Measurements from ENCODE around the gene SSR1. TPM values are rescaled to one million over a fixed set of nuclear protein-coding genes. Genes with fewer than 3 reads are reported as not detected.

Gene SSR1
- total and polyA plus RNA-seq, 2 of the 13 experiments (the other 11 are each of a cell fraction or from before 2014, with no cell fraction given) = 203 to 243 TPM

GRCh38 chr6:7312616-7313504 lies at the start of gene SSR1 (continued):
- 0 out of 2 replicates have a peak, but pooled peaks have one; percentile 48 for TF ChIP-seq RNF2 (conservative IDR thresholded peaks at IDR 0.05; ENCODE audit: low read depth)
- TF ChIP-seq ZNF34 (CRISPR knock-in tag; IDR thresholded peaks at IDR 0.05; ENCODE audit: borderline replicate concordance) = 0 out of 2 replicates have a peak, but pooled peaks have one; percentile 69
- no peak for TF ChIP-seq ZEB1 (IDR thresholded peaks at IDR 0.05; ENCODE audit: insufficient replicate concordance, low read depth)
- peak; percentile 90 for TF ChIP-seq MLXIP (CRISPR knock-in tag; IDR thresholded peaks at IDR 0.05; ENCODE audit: borderline replicate concordance)
- no peak for TF ChIP-seq ZNF737 (CRISPR knock-in tag; IDR thresholded peaks at IDR 0.05; ENCODE audit: borderline replicate concordance)
- peak; percentile 94 for TF ChIP-seq ZNF614 (CRISPR knock-in tag; IDR thresholded peaks at IDR 0.05; ENCODE audit: borderline replicate concordance)
- TF ChIP-seq ZNF83 (CRISPR knock-in tag; IDR thresholded peaks at IDR 0.05; ENCODE audit: borderline replicate concordance) = no peak
- peak; percentile 93 for TF ChIP-seq KDM2A (CRISPR knock-in tag; IDR thresholded peaks at IDR 0.05; ENCODE audit: borderline replicate concordance, low read depth)
- no peak; the same call in 1 of the 2 replicates for TF ChIP-seq ZBTB8A (CRISPR knock-in tag; IDR thresholded peaks at IDR 0.05; ENCODE audit: borderline replicate concordance, low read depth)
- TF ChIP-seq PRMT3 (CRISPR knock-in tag; IDR thresholded peaks at IDR 0.05; ENCODE audit: borderline replicate concordance, low read depth) = peak; percentile 97; the same call in 1 of the 2 replicates
- peak; percentile 84; the same call in 1 of the 2 replicates for TF ChIP-seq KLF9 (CRISPR knock-in tag; IDR thresholded peaks at IDR 0.05; ENCODE audit: low read depth)
- TF ChIP-seq KDM6A (CRISPR knock-in tag; IDR thresholded peaks at IDR 0.05; ENCODE audit: low read depth) = peak; percentile 47
- TF ChIP-seq ZNF703 (CRISPR knock-in tag; IDR thresholded peaks at IDR 0.05; ENCODE audit: borderline replicate concordance) = no peak; the same call in 1 of the 2 replicates
- TF ChIP-seq TCF12 (IDR thresholded peaks at IDR 0.05) = no peak
- TF ChIP-seq TCF12 (CRISPR knock-in tag; IDR thresholded peaks at IDR 0.05) = peak; percentile 79; the same call in 1 of the 2 replicates
- no peak for TF ChIP-seq ZNF781 (CRISPR knock-in tag; IDR thresholded peaks at IDR 0.05; ENCODE audit: borderline replicate concordance, not compliant biosample characterization)
- no peak for TF ChIP-seq STAT5B (CRISPR knock-in tag; IDR thresholded peaks at IDR 0.05)
- TF ChIP-seq ZNF451 (CRISPR knock-in tag; IDR thresholded peaks at IDR 0.05) = peak; percentile 58; the same call in 1 of the 2 replicates
- TF ChIP-seq IKZF5 (CRISPR knock-in tag; IDR thresholded peaks at IDR 0.05) = peak; percentile 88
- TF ChIP-seq THAP11 (CRISPR knock-in tag; IDR thresholded peaks at IDR 0.05) = peak; percentile 88
- TF ChIP-seq EP300 (IDR thresholded peaks at IDR 0.05; ENCODE audit: low read depth in 2 of 2, low read length in 2 of 2) = peak in 1 of 2 experiments; percentile 67; a peak in 2 of 4 replicates
- peak; percentile 81; the same call in 1 of the 2 replicates for TF ChIP-seq EP300 (CRISPR knock-in tag; IDR thresholded peaks at IDR 0.05; ENCODE audit: borderline replicate concordance)
- TF ChIP-seq ZNF224 (CRISPR knock-in tag; IDR thresholded peaks at IDR 0.05) = 0 out of 2 replicates have a peak, but pooled peaks have one; percentile 34
- TF ChIP-seq ZNF777 (CRISPR knock-in tag; IDR thresholded peaks at IDR 0.05) = peak; percentile 45; the same call in 1 of the 2 replicates
- TF ChIP-seq TSC22D2 (CRISPR knock-in tag; IDR thresholded peaks at IDR 0.05; ENCODE audit: borderline replicate concordance) = peak; percentile 55
- no peak for TF ChIP-seq PLRG1 (conservative IDR thresholded peaks at IDR 0.05)
